Endothelial cell (in vitro differentiated cells): ENCODE data around the gene MYO10. TPM values are rescaled to one million over a fixed set of nuclear protein-coding genes. Genes with fewer than 3 reads are reported as not detected.
"Not testable (repeated sequence)": the region's sequence is repeated elsewhere in the genome, so short reads cannot be mapped to it uniquely, and the experiment has no call there.

ENCODE experiments used
- DNase-seq: peaks from one replicate; pipeline ENCODE4 v3.0.0; 2021; ENCODE audit warnings: low spot score
- H3K27ac Mint-ChIP-seq: one replicate; pipeline ENCODE4 v1.8.0; 2021; ENCODE audit warnings: mixed read lengths, inconsistent platforms; ENCODE audit not compliant: unreplicated experiment
- H3K27me3 Mint-ChIP-seq: one replicate; pipeline ENCODE4 v1.8.0; 2021; ENCODE audit warnings: mild to moderate bottlenecking, moderate library complexity, mixed read lengths, inconsistent platforms; ENCODE audit not compliant: unreplicated experiment
- H3K36me3 Mint-ChIP-seq: one replicate; pipeline ENCODE4 v1.8.0; 2021; ENCODE audit warnings: mild to moderate bottlenecking, low read depth, mixed read lengths, inconsistent platforms; ENCODE audit not compliant: unreplicated experiment
- H3K4me1 Mint-ChIP-seq: one replicate; pipeline ENCODE4 v1.8.0; 2021; ENCODE audit warnings: mild to moderate bottlenecking, mixed read lengths, inconsistent platforms; ENCODE audit not compliant: unreplicated experiment
- H3K4me3 Mint-ChIP-seq: one replicate; pipeline ENCODE4 v1.8.0; 2021; ENCODE audit warnings: mild to moderate bottlenecking, mixed read lengths, inconsistent platforms; ENCODE audit not compliant: unreplicated experiment
- H3K9me3 Mint-ChIP-seq: one replicate; pipeline ENCODE4 v1.8.0; 2021; ENCODE audit warnings: mixed read lengths, inconsistent platforms; ENCODE audit not compliant: unreplicated experiment
- long read RNA-seq: library from polyadenylated mRNA; unstranded; transcript quantifications from one replicate; pipeline ENCODE4 v2.0.0, GENCODE V29; 2020; ENCODE audit not compliant: unreplicated experiment
- total RNA-seq: library from RNA; stranded (reverse); fragmentation: NEBNext Ultra II Directional; extraction: Animal tissue kit (Norgen Biotek cat#: 25700); gene quantifications from one replicate; pipeline ENCODE4 v1.2.1, GENCODE V29; 2021; ENCODE audit not compliant: unreplicated experiment
- TF ChIP-seq, protein P1 (sequence below): fragments of 200-600 bp; sonication (generic); IDR thresholded peaks from one replicate; pipeline ENCODE4 v1.5.0; 2021; ENCODE audit warnings: antibody characterized with exemption; ENCODE audit not compliant: unreplicated experiment

Gene MYO10
- total RNA-seq = 132 TPM
- long read RNA-seq, partial matches to known transcripts = 30 of 37 reads
- long read RNA-seq, other reads (novel, unspliced or antisense) = 6 of 37 reads

DNA sequence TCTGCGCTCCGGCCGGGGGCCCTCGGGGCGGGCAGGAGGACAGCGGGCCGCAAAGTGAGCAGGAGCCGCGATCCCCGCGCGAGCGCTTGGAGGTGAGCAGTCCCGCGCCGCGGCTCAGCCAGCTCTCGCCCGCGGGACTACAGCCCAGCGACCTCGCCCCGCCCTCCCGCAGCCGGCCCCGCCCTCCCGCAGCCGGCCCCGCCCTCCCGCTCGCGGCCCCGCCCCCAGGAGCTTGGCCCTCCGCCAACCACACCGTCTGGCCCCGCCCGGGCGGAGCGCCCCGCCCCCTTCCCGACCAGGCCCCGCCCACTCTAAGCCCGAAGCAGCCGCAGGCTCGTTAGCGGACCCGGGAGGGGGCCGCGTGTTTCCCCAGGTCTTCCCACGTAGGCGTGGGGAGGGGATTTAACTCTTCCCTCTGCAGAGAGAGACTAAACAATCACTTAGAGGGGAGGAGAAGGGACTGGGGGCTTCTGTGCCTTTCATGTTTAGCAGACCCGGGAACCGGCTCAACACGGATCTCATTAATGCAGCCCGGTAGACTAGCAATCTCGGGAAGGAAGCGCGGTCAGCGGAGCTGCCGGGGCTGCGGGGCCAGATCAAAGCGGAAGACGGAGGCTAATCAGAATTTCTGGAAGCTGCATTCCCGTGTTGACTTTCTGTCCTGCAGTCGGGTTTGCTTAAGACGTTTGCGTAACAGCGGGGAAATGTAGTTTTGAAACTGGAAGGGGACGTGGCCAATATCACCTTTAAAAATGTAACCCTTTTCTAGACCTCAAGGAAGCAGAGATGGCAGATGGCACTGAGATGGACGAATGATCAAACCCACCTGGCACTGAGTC, at the start of gene MYO10:
Gene MYO10 (minus strand): TSS at position 139 of the 839 bp plus-strand sequence. CDS start 480 bp downstream, outside the sequence.
- Mint-ChIP-seq H3K27me3 (peaks cover 11% of the 10 kb centered on the region), H3K9me3 (no peaks in the 10 kb centered on the region), H3K4me3 (peak within 1 kb of the TSS; percentile 99), H3K4me1 (peaks cover 50% of the 10 kb centered on the region), H3K36me3 (peaks cover 4% of the 10 kb centered on the region), H3K27ac (peak within 1 kb of the TSS; percentile 94)
- TF ChIP-seq, protein P1, sequence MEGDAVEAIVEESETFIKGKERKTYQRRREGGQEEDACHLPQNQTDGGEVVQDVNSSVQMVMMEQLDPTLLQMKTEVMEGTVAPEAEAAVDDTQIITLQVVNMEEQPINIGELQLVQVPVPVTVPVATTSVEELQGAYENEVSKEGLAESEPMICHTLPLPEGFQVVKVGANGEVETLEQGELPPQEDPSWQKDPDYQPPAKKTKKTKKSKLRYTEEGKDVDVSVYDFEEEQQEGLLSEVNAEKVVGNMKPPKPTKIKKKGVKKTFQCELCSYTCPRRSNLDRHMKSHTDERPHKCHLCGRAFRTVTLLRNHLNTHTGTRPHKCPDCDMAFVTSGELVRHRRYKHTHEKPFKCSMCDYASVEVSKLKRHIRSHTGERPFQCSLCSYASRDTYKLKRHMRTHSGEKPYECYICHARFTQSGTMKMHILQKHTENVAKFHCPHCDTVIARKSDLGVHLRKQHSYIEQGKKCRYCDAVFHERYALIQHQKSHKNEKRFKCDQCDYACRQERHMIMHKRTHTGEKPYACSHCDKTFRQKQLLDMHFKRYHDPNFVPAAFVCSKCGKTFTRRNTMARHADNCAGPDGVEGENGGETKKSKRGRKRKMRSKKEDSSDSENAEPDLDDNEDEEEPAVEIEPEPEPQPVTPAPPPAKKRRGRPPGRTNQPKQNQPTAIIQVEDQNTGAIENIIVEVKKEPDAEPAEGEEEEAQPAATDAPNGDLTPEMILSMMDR = no peak
- peak; percentile 98 for DNase-seq

DNA sequence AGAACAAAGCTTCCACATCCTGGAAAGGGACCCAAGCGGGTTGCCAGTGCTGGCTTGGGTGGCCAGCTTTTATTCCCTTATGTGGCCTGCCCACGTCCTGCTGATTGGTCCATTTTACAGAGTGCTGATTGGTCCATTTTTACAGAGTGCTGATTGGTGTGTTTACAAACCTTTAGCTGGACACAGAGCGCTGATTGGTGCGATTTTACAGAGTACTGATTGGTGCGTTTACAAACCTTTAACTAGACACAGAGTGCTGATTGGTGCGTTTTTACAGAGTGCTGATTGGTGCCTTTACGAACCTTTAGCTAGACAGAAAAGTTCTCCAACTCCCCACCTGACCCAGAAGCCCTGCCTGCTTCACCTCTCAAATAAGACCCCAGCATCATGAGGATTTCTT, 49.2 kb upstream of the MYO10 start:
- H3K36me3 Mint-ChIP-seq, H3K9me3 Mint-ChIP-seq, H3K27ac Mint-ChIP-seq, DNase-seq, H3K27me3 Mint-ChIP-seq, H3K4me3 Mint-ChIP-seq: not testable (repeated sequence)
- H3K4me1 Mint-ChIP-seq = peaks cover 14% of the 10 kb centered on the region

DNA sequence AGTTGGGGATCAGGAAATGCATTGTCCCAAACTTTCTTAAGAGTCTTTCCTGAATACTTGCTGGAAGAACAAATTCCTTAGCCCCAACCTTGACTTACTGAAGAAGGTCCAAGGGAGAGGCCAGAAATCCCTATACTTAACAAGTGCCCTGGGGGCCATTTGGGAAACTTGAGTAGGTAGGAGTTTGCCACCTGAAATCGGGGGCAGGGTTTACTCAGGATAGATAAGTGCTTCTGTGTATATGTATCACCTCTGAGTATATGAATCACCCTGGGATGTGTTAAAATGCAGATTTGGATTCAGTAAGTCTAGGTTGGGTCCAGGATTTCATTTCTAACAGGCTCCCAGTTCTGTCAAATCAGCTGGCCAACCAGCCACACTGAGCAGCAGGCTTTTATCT, 47.9 kb upstream of the MYO10 start:
- Mint-ChIP-seq H3K4me1 (peaks cover 14% of the 10 kb centered on the region), H3K27me3 (no peaks in the 10 kb centered on the region), H3K36me3 (no peaks in the 10 kb centered on the region), H3K27ac (no peak overlapping the region), H3K4me3 (no peak overlapping the region), H3K9me3 (no peaks in the 10 kb centered on the region)
- DNase-seq = no peak
- TF ChIP-seq, protein P1 = no peak

DNA sequence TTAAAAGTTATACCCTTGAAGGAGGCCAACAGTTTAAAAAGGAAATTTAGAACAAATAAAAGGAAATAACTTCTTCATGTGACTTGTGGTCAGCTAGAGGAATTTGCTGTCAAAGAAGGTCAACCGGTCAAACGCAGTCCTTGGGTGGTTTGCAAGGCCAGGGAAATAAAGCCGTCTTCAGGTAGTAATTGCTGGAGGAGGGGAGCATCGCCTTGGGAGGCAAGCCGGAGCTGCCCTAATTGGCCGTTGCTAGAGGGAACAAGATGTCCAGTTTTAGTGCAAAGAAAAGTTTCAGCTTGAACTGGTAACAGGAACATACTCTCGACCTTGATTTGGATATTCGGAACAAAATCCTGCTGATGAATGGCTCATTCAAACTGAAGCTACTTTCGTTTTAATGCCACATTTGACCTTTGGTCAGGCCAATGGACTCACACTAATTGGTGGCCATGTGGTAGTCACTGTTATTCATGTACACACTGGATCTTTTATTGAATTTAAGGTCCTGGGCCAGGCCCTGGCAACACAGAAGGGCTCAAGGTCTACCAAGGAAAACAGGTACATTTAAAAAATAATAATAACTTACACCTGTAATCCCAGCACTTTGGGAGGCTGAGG, 47.0 kb upstream of the MYO10 start:
- Mint-ChIP-seq H3K9me3 (no peaks in the 10 kb centered on the region), H3K27me3 (no peaks in the 10 kb centered on the region), H3K4me3 (no peak overlapping the region), H3K4me1 (peaks cover 14% of the 10 kb centered on the region), H3K27ac (no peak overlapping the region), H3K36me3 (no peaks in the 10 kb centered on the region)
- DNase-seq = no peak
- TF ChIP-seq, protein P1 = no peak

DNA sequence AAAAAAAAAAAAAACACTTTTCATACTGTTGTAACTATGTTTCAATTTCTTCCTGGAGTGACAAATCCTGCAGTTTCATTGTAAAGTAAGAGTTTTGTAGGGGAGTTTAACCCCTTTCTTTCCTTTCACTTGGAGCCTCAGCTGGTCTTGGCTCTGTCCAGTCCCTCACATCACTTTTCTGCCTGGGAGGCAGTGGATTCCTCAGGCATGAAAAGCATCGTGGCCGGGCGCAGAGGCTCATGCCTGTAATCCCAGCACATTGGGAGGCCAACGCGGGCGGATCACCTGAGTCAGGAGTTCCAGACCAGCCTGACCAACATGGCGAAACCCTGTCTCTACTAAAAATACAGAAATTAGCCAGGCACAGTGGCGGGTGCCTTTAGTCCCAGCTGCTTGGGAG, 45.6 kb upstream of the MYO10 start:
- TF ChIP-seq, protein P1 = no peak
- Mint-ChIP-seq H3K27ac (no peak overlapping the region), H3K9me3 (no peaks in the 10 kb centered on the region)

More for the DNA sequence above, 45.6 kb upstream of the MYO10 start:
- H3K36me3 Mint-ChIP-seq = no peaks in the 10 kb centered on the region
- H3K27me3 Mint-ChIP-seq = no peaks in the 10 kb centered on the region
- no peak for DNase-seq
- H3K4me3 Mint-ChIP-seq = no peak overlapping the region
- H3K4me1 Mint-ChIP-seq = peaks cover 7% of the 10 kb centered on the region
